H54 (cell line): Measurements from ENCODE around the gene KHDC4.
A peak's percentile ranks its signal among the peaks of the same experiment; 100 is the strongest.
"Not testable (repeated sequence)": the region's sequence is repeated elsewhere in the genome, so short reads cannot be mapped to it uniquely, and the experiment has no call there.

Experiments
- DNase-seq: peaks from one replicate; pipeline ENCODE4 v3.0.0; 2011; ENCODE audit warnings: low spot score, mixed read lengths; ENCODE audit not compliant: insufficient read length
- FAIRE-seq: peaks from 3 replicates; lab custom pipeline; 2011; peaks lifted over from hg19 to GRCh38; lab: Jason Lieb, UNC
- POLR2A ChIP-seq: IDR thresholded peaks from 2 replicates; pipeline ENCODE4 v1.6.1; 2011; ENCODE audit warnings: low read depth, mild to moderate bottlenecking, low read length

The KHDC4 gene

DNA sequence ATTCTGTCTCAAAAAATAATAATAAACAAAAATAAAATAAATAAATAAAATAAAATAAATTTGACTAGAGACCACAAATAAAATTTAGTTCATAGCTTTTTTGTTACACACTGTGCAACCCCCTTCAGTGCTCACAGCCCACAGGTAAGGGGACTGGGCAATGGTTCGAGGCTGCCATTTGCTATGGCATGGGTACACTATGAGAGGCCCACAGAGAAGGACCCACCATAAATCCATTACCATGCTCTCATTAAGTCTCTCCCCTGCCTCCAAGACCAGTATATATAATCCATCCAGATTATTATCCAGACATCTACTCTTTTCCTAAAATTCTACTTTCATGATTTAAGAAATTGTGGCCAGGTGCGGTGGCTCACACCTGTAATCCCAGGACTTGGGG lies 14.4 kb downstream of the KHDC4 start:
- DNase-seq (no peak), FAIRE-seq (no peak)
- TF ChIP-seq POLR2A = no peak

DNA sequence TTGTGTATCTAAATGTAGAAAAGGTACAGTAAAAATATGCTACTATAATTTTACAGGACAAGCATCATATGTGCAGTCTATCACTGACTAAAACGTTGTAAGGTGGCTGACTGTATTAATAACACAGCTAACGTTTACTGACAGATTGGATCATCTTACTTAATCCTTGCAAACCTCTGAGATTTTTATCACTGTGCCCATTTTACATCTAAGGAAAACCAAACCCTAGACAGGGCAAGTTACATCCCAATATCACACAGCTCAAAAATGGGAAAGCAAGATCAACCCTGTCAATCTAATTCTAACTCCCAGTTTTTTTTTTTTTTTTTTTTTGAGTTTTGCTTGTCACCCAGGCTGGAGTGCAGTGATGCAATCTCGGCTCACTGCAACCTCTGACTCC lies 15.6 kb downstream of the KHDC4 start:
- TF ChIP-seq POLR2A = no peak
- no peak for FAIRE-seq
- no peak for DNase-seq

DNA sequence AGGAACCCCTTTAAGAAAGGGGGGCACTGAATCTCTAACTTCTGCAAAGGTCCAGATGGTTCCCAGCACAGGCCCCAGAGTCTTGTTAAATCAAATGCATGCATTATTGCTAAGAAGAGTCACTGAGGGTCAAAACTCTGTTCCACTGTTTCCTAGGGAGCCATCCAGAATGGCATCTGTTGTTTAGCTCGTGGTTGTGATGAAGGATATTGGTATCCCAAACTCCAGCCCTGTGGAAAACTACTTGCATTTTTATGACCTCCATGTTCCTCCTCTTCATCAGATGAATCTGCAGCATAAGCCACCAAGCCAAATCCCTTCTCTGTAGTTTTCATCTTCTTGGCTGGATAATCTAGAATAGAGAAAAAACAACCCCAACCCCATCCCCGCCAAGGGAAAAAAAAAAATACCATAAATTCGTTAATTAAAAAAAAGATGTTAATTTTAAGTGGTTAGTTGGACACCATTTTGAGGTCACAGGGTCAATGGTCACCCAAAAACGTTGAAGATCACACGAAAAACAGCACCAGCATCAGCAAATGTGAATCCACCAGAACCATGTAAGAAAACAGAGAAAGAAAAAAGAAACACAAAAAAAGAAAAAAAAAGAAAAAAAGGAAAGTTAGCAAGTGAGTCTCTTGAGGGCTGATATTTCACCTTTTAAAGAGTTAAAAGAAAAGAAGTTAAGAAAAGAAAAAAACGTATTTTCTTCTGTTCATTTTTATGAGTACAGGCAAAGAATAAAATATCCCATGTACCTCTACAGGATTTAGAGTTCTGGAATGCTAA lies 20.1 kb downstream of the KHDC4 start:
- DNase-seq = no peak
- FAIRE-seq = no peak
- no peak for TF ChIP-seq POLR2A

DNA sequence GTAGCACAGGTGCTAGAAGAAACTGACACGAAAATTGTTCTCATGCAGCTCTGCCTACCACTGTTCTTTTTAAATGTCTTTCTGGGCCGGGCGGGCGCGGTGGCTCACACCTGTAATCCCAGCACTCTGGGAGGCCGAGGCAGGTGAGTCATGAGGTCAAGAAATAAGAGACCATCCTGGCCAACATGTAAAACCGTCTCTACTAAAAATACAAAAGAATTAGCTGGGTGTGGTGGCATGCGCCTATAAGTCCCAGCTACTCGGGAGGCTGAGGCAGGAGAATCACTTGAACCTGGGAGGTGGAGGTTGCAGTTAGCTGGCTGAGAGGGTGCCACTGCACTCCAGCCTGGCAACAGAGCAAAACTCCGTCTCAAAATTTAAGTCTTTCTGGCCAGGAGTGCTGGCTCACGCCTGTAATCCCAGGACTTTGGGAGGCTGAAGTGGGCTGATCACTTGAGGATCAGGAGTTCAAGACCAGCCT lies 22.1 kb downstream of the KHDC4 start:
- FAIRE-seq (no peak), DNase-seq (no peak)
- TF ChIP-seq POLR2A = no peak

DNA sequence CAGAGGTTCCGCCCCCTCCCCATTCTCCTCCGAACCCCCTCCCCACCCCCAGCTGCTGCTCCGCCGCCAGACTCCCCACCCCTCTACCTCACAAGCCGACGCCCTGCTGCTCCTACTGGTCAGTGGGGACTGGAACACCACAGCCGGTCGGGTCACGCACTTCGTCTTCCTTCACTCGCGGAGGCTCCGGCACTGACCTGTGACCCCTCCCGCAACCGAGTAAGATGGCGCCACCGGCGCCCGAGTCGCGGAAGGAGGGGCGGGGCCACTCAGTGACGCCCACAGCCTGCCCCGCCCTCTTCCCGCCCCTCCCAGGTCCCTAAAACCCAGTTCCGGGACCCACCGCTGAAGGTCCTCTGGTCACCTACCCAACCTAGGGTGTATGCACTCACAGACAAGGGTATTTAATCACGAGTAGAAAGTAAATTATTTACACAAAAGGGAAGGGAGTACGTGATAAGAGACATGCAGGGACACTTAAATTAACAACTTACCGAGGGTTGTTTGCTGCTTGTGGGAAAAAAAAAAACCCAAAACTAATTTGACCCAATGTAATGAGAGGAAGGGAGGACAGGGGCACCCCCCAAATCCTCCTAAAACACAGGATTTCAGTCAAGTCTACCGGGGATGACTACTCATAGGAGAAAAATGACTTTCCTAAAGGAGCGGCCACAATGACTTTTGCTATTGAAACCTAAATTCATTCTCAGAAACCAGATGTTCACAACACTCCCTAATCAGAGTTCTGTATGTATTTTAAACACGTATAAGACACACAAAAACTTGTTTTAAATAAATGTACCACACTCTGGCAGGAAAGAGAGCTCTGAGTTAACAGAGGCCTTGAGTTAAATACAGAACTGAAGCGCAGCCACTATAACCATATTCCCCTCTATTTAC lies 22.8 kb downstream of the KHDC4 start, which contains the start of gene RIT1:
Gene RIT1 (minus strand): TSS at position 194 of the 900 bp plus-strand sequence. CDS start 588 bp downstream, outside the sequence.
- TF ChIP-seq POLR2A = peak; percentile 81; the same call in 1 of the 2 replicates
- FAIRE-seq = no peak
- peak; percentile 80 for DNase-seq

DNA sequence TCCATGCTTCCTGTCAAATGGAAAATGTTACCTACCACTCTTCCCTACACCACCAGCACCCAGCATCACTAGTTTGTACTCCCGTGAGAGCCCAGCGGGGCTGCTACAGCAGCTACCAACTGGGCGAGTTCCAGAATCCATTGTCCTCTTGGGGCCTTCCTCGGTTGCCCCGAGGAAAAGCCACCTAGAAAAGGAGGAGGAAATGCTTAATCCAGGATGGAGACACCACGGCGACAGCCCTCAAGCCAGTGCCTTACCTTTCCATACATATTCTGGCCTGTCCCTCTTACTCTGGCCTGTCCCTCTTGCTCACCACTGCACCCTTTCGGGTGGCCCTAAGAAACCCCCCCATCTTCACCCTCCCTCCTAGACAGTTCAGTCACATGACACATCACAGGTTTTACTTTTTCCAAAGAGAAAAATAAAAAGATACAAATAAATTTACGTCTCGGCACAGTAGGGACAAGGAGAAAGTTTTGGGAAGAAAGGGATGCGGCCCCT lies 23.5 kb downstream of the KHDC4 start:
- FAIRE-seq (no peak), DNase-seq (peak; percentile 47)
- TF ChIP-seq POLR2A = no peak

DNA sequence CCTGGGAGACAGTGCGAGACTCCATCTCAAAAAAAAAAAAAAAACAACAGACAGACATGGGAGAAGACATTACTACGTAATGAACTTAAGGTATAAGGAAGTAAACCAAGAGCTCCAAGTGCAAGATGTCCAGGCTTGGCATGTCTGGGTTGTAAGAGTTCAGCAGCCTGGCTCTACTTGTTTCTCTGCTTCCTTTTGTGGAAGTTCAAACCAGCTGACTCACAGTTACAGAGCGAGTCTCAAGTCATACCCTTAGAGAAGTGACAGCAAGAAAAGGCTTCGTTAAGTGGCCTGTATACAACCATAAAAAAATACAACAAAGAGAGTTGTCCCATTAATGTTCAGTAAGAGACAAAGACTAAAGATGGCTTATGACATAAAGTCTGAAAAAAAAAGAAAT lies 24.3 kb downstream of the KHDC4 start:
- DNase-seq = no peak
- TF ChIP-seq POLR2A = no peak
- FAIRE-seq = no peak

DNA sequence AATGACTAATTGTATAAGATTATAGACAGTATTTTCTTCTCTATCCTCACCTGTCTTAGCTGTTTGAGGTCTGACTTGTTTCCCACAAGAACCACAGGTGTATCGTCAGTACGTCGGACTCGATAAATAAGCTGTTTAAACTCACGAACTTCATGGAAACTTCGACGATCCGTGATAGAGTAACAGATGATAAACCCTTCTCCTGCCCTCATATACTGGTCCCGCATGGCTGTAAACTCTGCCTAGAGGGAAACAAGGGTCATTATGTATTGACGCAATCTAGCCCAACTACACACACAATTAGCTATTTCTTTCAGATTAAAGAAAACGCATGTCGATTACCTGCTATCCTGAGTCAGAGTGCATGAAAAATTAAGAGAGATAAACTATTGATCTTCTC lies 30.0 kb downstream of the KHDC4 start:
- FAIRE-seq (no peak), DNase-seq (no peak)
- TF ChIP-seq POLR2A = no peak

DNA sequence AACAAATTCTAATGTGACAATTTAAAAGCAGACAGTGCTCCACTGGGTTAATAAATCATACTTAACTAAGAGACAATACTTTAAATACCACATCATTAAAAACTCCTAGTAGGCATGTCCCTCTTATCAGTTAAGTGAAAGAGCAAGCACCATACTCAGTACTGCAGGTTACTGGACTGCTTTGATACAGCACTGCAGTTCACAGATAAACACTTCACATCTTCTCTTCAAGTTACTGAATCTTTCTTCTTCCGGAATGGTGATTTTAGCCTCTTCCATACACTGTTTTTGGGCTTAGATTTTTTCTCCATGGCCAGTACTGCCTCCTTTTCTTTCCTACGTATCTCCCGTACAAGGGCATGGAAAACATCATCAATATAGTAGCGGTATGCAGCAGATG lies 34.1 kb downstream of the KHDC4 start:
- DNase-seq (no peak), FAIRE-seq (no peak)
- no peak for TF ChIP-seq POLR2A

DNA sequence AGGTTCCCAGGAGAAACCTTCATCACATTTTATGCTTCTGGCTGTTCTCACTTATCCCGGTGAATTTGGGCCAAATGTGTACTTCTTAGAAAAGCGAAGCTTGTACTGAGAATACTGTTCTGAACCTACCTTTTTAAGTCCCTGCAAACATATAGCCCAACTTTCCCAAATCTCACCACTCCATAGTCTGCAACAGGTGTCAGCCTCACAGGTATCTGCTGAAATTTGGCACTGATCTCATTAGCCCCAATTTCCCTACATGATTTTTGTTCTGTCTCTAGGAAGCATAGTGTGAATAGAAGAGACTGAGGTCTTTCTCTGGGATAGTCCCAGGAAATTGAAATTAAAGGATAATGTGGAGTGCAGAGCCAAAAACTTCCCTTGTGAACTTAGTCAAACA lies 34.5 kb downstream of the KHDC4 start:
- DNase-seq (no peak), FAIRE-seq (no peak)
- TF ChIP-seq POLR2A = no peak

DNA sequence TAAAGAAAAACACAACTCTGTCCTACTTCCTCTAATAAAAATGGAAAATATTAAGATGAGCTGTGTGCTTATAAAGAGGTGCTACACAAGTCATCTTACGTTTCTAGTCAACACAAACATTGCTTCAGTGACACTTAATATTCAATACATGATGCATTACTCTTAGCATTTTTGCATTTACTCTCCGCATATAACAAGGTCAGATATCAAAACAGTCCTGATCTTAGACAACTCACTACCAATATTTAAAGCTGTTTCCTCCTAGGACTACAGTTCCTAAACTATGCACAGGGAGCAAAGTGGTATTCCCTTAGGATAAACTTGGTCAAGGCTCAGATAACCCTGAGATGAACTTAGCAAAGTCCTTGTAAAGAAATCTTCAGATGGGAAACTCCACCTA lies 35.3 kb downstream of the KHDC4 start:
- FAIRE-seq (no peak), DNase-seq (no peak)
- TF ChIP-seq POLR2A = no peak

DNA sequence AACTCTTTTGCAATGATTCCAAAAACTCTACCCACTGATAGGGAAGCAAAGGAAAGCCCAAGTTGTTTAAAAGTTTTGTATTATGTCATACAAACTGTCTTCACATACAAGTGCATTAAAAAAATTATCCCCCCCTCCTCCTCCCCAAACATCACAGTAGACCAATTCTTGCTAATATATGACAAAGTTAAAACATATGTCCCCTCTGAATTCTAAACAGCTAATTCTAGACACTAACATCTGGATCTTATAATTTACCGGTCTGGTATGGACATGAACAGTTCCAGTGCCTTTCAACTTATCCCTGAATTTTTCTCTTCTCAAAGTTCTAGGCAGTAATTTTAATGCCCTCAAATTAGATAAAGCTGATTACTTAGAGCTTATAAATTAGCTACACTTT lies 36.5 kb downstream of the KHDC4 start:
- no peak for TF ChIP-seq POLR2A
- DNase-seq = no peak
- FAIRE-seq = no peak

DNA sequence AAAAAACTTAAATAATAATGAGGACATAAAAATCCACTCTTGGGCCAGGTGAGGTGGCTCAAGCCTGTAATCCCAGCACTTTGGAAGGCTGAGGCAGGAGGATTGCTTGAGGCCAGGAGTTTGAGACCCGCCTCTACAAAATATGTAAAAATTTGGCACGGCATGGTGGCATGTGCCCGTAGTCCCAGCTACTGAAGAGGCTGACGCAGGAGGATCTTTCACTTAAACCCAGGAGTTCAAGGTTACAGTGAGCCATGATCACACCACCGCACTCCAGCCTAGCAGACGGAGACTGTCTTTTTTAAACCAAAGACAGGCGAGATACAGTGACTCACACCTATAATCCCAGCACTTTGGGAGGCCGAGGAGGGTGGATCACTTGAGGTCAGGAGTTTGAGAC lies 37.7 kb downstream of the KHDC4 start:
- FAIRE-seq, DNase-seq: not testable (repeated sequence)

DNA sequence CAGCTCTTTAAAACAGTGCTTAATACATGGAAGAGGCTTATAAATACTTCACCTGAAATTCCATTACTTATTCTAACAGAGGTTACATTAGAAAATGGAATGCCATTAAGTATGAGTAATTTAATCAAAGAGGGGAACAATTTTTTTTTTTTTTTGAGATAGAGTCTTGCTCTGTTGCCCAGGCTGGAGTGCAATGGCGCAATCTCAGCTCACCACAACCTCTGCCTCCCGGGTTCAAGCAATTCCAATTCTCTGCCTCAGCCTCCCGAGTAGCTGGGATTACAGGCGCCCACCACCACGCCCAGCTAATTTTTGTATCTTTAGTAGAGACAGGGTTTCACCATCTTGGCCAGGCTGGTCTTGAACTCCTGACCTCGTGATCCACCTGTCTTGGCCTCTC lies 38.6 kb downstream of the KHDC4 start:
- DNase-seq, FAIRE-seq: not testable (repeated sequence)
